MCF 10A (cell line): ENCODE results near the gene DDIAS. TPM values are rescaled to one million over a fixed set of nuclear protein-coding genes. Genes with fewer than 3 reads are reported as not detected.
"Not testable (repeated sequence)": the region's sequence is repeated elsewhere in the genome, so short reads cannot be mapped to it uniquely, and the experiment has no call there.

Source experiments
- BruUV-seq: library from RNA; stranded (reverse); fragments of 400-500 nt; replicated peaks from 2 replicates; lab custom pipeline; 2021; lab: Mats Ljungman, UMichigan
- CTCF ChIA-PET: fragments of 300-600 bp; sonication (Branson Sonifier 250); formaldehyde crosslinking; extraction: SDS; loops from one replicate; lab custom pipeline; 2021; ENCODE audit warnings: antibody characterized with exemption, inconsistent platforms; lab: Yijun Ruan, JAX
- POLR2A ChIA-PET: fragments of 300-600, 350-650 bp; sonication (Branson Sonifier 250); formaldehyde crosslinking; extraction: SDS; loops from one replicate; lab custom pipeline; 2020; ENCODE audit warnings: antibody characterized with exemption, inconsistent platforms; lab: Yijun Ruan, JAX
- DNase-seq: peaks from one replicate; pipeline ENCODE4 v3.0.0-alpha.2; 2018; ENCODE audit not compliant: unreplicated experiment
- H3K27ac Mint-ChIP-seq: one replicate; pipeline ENCODE4 v1.8.0; 2022; ENCODE audit warnings: mild to moderate bottlenecking, low read depth, mixed read lengths; ENCODE audit not compliant: unreplicated experiment
- H3K27me3 Mint-ChIP-seq: one replicate; pipeline ENCODE4 v1.8.0; 2022; ENCODE audit warnings: mixed read lengths; ENCODE audit not compliant: insufficient read depth, unreplicated experiment
- H3K36me3 Mint-ChIP-seq: one replicate; pipeline ENCODE4 v1.8.0; 2022; ENCODE audit warnings: mild to moderate bottlenecking, moderate library complexity, mixed read lengths; ENCODE audit not compliant: insufficient read depth, unreplicated experiment
- H3K4me1 Mint-ChIP-seq: one replicate; pipeline ENCODE4 v1.8.0; 2022; ENCODE audit warnings: mixed read lengths; ENCODE audit not compliant: insufficient read depth, unreplicated experiment
- H3K4me3 Mint-ChIP-seq: one replicate; pipeline ENCODE4 v1.8.0; 2022; ENCODE audit warnings: mild to moderate bottlenecking, moderate library complexity, mixed read lengths; ENCODE audit not compliant: unreplicated experiment
- H3K9me3 Mint-ChIP-seq: one replicate; pipeline ENCODE4 v1.8.0; 2022; ENCODE audit warnings: mixed read lengths; ENCODE audit not compliant: unreplicated experiment
- CTCF ChIP-seq: fragments of 200-600 bp; IDR thresholded peaks from one replicate; pipeline ENCODE4 v1.8.0; 2022; ENCODE audit warnings: antibody characterized with exemption, mild to moderate bottlenecking; ENCODE audit not compliant: unreplicated experiment
- intact Hi-C: fragments of 100-400 bp; cut with micrococcal nuclease; formaldehyde crosslinking; loops from 2 replicates; pipeline ENCODE4 v1.14.1; 2022
- total RNA-seq: library from RNA; stranded (reverse); gene quantifications from 2 replicates; pipeline ENCODE4 v1.2.3, GENCODE V29; 2022

The DDIAS gene
- total RNA-seq, 1 experiment from 2014 or later, result 7.7 TPM

- intact Hi-C loops, result loop anchor here (2.0 to 5.0 kb wide), 3 partner anchors 185 to 913 kb away; no protein-coding TSS in a partner anchor
- Mint-ChIP-seq H3K4me1 (peaks cover 31% of the 10 kb centered on the region), H3K9me3 (peaks cover 7% of the 10 kb centered on the region), H3K36me3 (no peaks in the 10 kb centered on the region), H3K27me3 (no peaks in the 10 kb centered on the region), H3K4me3 (peak overlapping the region; percentile 37), H3K27ac (peak overlapping the region; percentile 40)
- ChIA-PET POLR2A (interaction anchor here (0.9 to 1.0 kb wide), 2 partner anchors 127 to 163 kb away, joined by 3 to 12 read pairs; partner anchors contain the start of gene RAB30), CTCF (interaction anchor here (0.5 to 2.0 kb wide), 9 partner anchors 40 to 911 kb away, joined by 3 to 17 read pairs (median 4); partner anchors contain the start of gene PCF11)
- TF ChIP-seq CTCF, result no peak
- DNase-seq, result no peak
- BruUV-seq, result no TSS peak
Observed at GRCh38 chr11:82907371-82907770, 5.8 kb downstream of the DDIAS start.

- Mint-ChIP-seq H3K9me3 (peaks cover 7% of the 10 kb centered on the region), H3K4me1 (peaks cover 22% of the 10 kb centered on the region), H3K36me3 (no peaks in the 10 kb centered on the region), H3K27me3 (no peaks in the 10 kb centered on the region), H3K4me3 (no peak overlapping the region), H3K27ac (peak overlapping the region; percentile 14)
- no peak for DNase-seq
- BruUV-seq, result no TSS peak
- ChIA-PET CTCF (interaction anchor here (0.8 to 2.0 kb wide), 6 partner anchors 41 to 909 kb away, joined by 3 to 17 read pairs (median 4); no protein-coding TSS in a partner anchor), POLR2A (interaction anchor here (0.6 to 1.3 kb wide), 5 partner anchors 8 to 285 kb away, joined by 3 to 5 read pairs (median 4); partner anchors contain the start of genes ANKRD42, PCF11 and PRCP)
- TF ChIP-seq CTCF, result no peak
- intact Hi-C loops, result loop anchor here (5.0 kb wide), 1 partner anchor 184 kb away; no protein-coding TSS in a partner anchor
Observed at GRCh38 chr11:82908311-82908710, 6.8 kb downstream of the DDIAS start.

- Mint-ChIP-seq H3K4me1 (peaks cover 17% of the 10 kb centered on the region), H3K27ac (peak overlapping the region; percentile 14), H3K4me3 (no peak overlapping the region), H3K36me3 (no peaks in the 10 kb centered on the region), H3K9me3 (peaks cover 7% of the 10 kb centered on the region), H3K27me3 (no peaks in the 10 kb centered on the region)
- DNase-seq, result no peak
- TF ChIP-seq CTCF, result no peak
- ChIA-PET POLR2A (interaction anchor here (0.6 to 1.3 kb wide), 4 partner anchors 9 to 284 kb away, joined by 3 to 4 read pairs (median 3); partner anchors contain the start of genes ANKRD42, PCF11 and PRCP), CTCF (interaction anchor here (0.7 to 2.0 kb wide), 2 partner anchors 340 to 913 kb away, joined by 3 to 17 read pairs; no protein-coding TSS in a partner anchor)
- BruUV-seq, result no TSS peak
- intact Hi-C loops, result loop anchor here (5.0 kb wide), 1 partner anchor 183 kb away; no protein-coding TSS in a partner anchor
Observed at GRCh38 chr11:82909015-82909640, 7.6 kb downstream of the DDIAS start.

GRCh38 chr11:82919786-82920185 is 18.2 kb downstream of the DDIAS start:
- BruUV-seq, H3K4me1 Mint-ChIP-seq, H3K4me3 Mint-ChIP-seq, DNase-seq, H3K9me3 Mint-ChIP-seq, intact Hi-C loops, H3K27ac Mint-ChIP-seq, H3K27me3 Mint-ChIP-seq: not testable (repeated sequence)
- ChIA-PET CTCF (interaction anchor here (1.0 to 1.5 kb wide), 3 partner anchors 53 to 330 kb away, joined by 3 to 6 read pairs (median 3); no protein-coding TSS in a partner anchor), POLR2A (interaction anchor here (1.1 kb wide), 1 partner anchor 18 kb away, joined by 8 read pairs; the partner anchor contains the start of gene DDIAS)
- H3K36me3 Mint-ChIP-seq, result peaks cover 18% of the 10 kb centered on the region

- ChIA-PET POLR2A (interaction anchor here (1.1 kb wide), 1 partner anchor 19 kb away, joined by 8 read pairs; the partner anchor contains the start of gene DDIAS), CTCF (interaction anchor here (1.0 to 1.5 kb wide), 3 partner anchors 53 to 330 kb away, joined by 3 to 6 read pairs (median 3); no protein-coding TSS in a partner anchor)
- H3K27me3 Mint-ChIP-seq, H3K9me3 Mint-ChIP-seq, intact Hi-C loops, H3K27ac Mint-ChIP-seq, H3K4me1 Mint-ChIP-seq, DNase-seq, BruUV-seq, H3K4me3 Mint-ChIP-seq: not testable (repeated sequence)
- peaks cover 18% of the 10 kb centered on the region for H3K36me3 Mint-ChIP-seq
Observed at GRCh38 chr11:82920227-82920626, 18.7 kb downstream of the DDIAS start.

GRCh38 chr11:82922396-82923173 is 21.0 kb downstream of the DDIAS start:
- H3K4me1 Mint-ChIP-seq, intact Hi-C loops, H3K9me3 Mint-ChIP-seq, DNase-seq, BruUV-seq, H3K27me3 Mint-ChIP-seq, H3K27ac Mint-ChIP-seq, H3K4me3 Mint-ChIP-seq: not testable (repeated sequence)
- CTCF ChIA-PET, result interaction anchor here (0.6 kb wide), 1 partner anchor 70 kb away, joined by 3 read pairs; no protein-coding TSS in a partner anchor
- H3K36me3 Mint-ChIP-seq, result peaks cover 16% of the 10 kb centered on the region
- POLR2A ChIA-PET, result interaction anchor here (0.7 kb wide), 2 partner anchors 150 to 434 kb away, joined by 3 read pairs; no protein-coding TSS in a partner anchor
